HG03442 (cell line): ENCODE data around the gene HOXA10.

Experiments
- ATAC-seq: cut with Tn5 transposase; IDR thresholded peaks from one replicate; pipeline ENCODE4 v1.9.1; 2021; ENCODE audit warnings: mild to moderate bottlenecking, moderate library complexity; ENCODE audit not compliant: unreplicated experiment

Gene HOXA10

GRCh38 chr7:27203964-27204594, 30.0 kb upstream of the HOXA10 start:
- no peak for ATAC-seq

DNA sequence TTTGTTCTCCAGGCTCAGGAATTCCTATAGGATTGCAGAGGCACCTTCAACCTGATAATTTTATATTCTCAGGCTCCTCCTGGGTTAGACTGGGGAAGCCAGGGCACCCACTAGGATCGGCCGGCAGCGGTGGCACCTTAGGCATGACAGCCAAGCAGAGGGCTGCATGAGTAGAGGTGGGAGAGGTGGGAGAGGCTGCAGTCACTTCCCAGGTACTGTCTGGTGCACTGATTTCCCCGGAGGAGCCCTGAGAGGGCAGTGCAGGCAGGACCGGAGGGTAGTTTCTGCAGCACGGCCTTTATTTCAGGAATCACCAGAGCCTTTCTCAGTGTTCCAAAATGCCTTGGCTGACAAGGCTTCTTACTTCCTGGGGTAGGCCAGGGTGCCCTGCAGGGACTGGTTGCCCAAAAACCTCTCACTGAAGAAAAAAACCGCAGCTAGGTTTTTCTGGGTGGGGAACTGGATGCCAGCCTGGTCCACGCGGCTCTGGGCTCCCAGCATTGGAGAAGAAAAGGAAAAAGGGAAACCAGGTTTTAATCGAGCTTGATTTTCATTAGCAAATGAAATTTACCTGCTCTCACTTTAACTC, 29.3 kb upstream of the HOXA10 start:
- no peak for ATAC-seq

- ATAC-seq: no peak
Observed at GRCh38 chr7:27202862-27203134, 28.7 kb upstream of the HOXA10 start.

GRCh38 chr7:27202018-27202861, 28.1 kb upstream of the HOXA10 start:
- no peak for ATAC-seq

DNA sequence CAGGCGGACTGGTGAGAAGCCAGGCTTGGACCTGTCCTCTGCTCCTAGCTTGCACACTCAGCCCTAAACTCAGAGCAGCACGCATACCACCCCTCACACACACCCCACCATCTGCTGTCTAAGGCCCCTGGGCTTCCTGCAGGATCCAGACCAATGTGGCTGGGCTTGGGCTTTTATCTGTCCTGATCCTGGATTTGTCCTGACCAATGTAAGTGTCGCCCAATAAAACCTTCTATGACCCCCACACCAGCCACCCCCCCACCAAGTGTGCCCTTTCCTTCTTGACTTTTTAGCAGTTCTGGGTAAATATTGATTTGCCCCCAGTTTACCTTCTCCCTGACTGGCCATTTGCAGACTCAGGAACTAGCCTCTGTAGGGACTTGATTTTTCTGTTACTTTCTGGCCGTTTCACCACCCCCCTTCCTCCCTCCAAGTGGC, 27.5 kb upstream of the HOXA10 start:
- no peak for ATAC-seq

- ATAC-seq: no peak
Observed at GRCh38 chr7:27200761-27201579, 26.9 kb upstream of the HOXA10 start.

GRCh38 chr7:27199849-27200760, 26.0 kb upstream of the HOXA10 start, which contains the start of gene HOXA13:
Gene HOXA13 (minus strand): TSS chr7:27200091. CDS start chr7:27200077, 14 bp downstream.
- ATAC-seq: no peak

DNA sequence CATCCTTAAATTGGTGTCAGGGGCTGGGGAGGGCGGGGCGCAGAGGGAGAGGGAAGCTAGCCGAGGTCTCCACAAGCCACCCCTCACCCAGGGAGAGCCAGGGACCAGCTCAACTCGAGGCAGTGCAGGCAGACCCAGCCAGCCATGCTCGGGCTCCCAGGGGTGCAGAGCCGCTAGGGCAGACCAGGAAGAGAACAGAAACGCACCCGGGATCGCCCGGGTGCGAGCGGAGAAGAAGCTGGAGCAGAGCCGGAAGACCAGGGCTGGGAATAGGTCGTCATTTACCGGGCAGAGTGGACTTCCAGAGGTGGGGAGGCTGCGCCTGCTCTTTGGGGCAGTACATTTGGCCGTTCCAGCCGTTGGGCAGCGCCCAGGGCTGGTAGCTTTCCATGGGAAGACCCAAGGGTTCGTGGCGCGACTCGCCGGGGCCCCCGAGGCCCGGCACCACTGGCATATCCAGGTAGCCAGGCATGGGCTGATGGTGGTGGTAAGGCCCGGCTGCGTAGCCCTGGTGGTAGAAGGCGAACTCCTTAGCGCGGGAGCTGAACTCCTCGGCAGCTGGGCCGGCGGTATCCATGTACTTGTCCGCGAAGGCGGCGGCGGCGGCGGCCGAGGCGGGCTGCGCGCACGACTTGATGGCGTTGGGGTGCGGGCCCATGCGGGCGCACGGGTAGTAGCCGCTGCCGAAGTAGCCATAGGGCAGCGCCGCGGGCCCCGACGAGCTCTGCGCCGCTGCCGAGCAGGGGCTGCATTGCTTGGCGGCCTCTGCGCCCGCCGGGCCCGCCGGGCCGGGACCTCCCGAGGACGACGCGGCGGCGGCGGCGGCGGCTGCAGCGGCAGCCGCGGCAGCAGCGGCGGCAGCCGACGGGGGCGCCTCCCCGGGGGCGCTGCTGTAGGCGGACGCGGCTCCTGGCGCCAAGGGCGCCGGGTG, 25.0 kb upstream of the HOXA10 start:
- ATAC-seq: no peak

- no peak for ATAC-seq
Observed at GRCh38 chr7:27198138-27198841, 24.2 kb upstream of the HOXA10 start.

GRCh38 chr7:27197137-27198042, 23.3 kb upstream of the HOXA10 start:
- no peak for ATAC-seq

DNA sequence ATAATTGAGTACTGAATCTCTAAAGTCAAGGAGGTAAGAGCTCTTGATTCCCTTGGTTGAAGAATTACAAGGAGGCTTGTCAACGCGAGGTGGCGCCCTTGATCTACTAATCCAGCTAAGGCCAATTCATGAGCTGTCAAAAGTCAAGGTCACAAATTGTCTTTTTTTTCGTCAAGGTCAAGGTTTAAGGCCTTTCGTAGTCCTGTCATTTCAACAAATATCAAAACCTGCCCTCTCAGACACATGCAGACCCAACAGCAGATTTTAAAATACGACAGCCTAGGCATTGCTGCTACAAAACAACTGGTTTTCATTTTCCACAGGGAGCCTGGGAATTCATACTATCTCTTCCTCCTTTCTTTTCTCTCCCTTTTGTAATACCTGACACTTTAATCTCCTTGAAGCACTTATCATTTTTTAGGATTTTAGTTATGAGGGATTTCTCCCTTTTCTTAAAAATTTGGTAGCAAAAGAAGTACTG, 22.2 kb upstream of the HOXA10 start:
- no peak for ATAC-seq

- ATAC-seq: no peak
Observed at GRCh38 chr7:27194686-27195379, 20.7 kb upstream of the HOXA10 start.

DNA sequence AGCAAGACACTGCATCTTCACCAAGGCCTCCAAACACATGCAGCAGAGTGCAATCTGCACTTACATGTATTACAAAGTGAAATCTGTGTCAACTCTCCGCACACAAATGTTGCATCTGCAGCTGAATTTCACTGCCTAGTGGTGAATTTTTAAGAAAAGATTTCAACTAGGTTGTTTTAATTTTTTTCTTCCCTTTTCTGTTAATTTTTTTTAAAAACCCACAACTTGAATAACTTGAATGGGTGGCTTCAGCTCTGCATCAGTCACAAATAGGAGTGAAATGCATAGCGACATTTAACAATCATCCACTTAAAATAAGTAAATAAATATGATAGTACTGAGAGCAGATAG, 19.9 kb upstream of the HOXA10 start:
- ATAC-seq: no peak

DNA sequence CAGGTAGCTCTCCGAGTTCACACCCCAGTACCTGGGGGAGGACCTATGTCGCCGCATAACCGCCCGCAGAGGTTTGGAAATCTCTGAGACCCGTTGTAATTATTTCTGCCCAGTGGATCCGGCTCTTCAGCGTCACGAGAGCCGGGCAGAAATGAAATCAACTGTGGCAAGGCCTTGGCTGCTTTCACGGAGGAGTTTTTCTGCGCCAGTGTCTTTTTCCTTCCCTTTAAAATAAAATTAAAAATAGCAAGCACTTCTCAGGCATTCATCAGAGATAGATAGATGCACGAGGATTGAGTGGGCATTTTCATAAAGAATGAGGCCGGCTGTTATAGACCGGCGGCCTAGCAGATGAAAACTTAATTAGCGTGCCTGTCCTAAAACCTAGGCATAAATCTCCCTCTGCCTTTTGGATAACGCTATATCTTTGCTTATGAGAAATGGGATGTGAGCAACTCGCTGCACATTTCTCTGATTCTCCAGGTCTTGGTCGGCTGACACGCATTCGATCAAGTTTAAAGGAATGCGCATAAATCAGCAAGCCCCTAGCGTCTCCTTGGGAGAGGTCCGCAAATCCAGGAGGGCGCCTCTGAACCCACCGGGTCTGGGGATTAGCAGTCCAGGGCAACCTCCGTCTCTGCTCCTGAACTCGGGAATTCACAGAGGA, 19.3 kb upstream of the HOXA10 start:
- ATAC-seq: no peak

GRCh38 chr7:27192546-27193334, 18.6 kb upstream of the HOXA10 start:
- no peak for ATAC-seq
